ENCODE results near the gene OPRL1.
A peak's percentile ranks its signal among the peaks of the same experiment; 100 is the strongest.
"Not testable (repeated sequence)": the region's sequence is repeated elsewhere in the genome, so short reads cannot be mapped to it uniquely, and the experiment has no call there.

The OPRL1 gene

DNA sequence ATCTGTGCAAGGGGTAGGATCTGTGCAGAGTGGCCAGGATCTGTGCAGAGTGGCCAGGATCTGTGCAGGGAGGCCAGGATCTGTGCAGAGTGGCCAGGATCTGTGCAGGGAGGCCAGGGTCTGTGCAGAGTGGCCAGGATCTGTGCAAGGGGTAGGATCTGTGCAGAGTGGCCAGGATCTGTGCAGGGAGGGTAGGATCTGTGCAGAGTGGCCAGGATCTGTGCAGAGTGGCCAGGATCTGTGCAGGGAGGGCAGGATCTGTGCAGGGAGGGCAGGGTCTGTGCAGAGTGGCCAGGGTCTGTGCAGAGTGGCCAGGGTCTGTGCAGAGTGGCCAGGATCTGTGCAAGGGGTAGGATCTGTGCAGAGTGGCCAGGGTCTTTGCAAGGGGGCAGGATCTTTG, 8.7 kb downstream of the OPRL1 start:
- not testable (repeated sequence) for DNase-seq

DNA sequence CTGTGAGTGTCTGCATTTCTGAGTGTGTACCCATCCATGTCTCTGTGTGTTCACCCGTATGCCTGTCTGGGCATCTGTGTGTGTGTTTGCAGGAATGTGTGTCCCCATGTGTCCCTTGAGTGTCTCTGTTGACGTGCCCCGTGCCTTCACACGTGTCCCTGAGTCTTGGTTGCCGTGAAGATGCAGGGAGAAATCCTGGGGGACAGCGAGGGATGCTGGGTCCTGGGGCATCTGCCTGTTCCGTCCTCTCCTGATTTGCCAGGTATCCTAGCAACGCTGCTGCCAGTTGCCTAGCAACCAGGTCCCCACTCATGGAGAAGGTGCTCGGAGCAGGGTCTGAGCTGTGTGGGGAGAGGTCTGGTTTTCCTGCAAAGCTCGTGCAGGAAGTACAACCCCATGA, 10.3 kb downstream of the OPRL1 start:
- DNase-seq, result peak; percentile 61

DNA sequence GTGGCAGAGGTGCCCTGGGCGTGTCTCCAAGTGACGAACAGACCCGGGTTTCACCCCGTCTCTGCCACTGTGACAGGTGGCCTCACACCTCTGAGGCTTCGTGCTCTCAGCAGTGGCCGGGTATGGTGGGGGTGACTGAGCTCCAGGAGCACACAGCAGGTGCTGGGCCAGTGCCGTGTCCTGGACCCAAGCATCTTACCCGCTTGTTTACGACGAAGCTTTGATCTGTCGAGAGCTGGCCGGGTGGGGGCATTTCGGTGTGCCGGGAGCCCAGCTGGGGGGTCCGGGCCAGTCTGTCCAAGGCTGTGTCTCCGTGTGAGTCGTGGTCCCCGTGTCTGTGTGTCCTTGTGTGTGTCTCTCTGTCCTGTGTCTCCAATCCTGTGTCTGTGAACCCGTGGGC, 11.5 kb downstream of the OPRL1 start:
- no peak for DNase-seq

DNA sequence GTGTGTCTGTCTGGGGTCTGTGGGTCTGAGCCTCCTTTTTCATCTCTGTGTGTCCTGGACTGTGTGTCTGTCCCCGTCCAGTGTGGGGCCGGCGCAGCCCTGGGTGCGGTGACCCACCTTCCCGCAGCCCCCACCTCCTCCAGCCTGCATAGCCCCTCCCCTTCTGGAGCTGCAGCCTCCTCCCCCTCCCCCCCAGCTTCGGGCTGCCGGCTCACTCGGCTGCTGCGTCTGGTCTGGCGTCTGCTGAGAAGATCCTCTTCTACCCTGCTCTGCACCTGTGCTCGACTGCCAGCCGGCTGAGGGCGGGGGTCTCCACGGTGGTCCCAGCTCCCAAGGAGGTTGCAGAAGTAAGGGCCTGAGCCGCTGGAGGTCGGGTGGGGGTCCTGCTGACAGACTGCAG, 11.9 kb downstream of the OPRL1 start:
- peak; percentile 83 for DNase-seq

DNA sequence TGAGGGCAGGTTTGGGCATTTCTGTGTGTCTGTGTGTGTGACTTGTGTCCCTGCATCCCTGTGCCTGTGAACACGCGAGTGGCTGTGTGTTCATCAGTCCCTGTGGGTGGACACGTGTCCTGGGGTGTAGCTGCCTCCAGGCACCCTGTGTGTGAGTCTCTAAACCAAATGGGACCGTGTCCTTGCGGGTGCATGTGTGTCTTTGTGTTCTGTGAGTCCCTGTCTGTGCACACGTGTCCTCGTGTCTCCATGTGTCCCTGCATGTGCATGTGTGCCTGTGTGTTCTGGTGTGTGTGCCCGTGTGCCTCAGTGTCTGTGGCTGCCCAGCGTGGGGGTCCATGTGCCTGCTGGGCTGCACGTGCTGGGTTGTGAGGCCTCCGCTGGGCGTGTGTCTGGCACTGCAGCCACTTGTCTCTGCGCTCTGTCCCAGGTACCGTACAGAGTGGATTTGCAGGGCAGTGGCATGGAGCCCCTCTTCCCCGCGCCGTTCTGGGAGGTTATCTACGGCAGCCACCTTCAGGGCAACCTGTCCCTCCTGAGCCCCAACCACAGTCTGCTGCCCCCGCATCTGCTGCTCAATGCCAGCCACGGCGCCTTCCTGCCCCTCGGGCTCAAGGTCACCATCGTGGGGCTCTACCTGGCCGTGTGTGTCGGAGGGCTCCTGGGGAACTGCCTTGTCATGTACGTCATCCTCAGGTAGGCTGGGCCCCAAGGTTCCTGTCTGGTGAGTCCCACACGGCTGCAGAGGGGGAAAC, 12.6 kb downstream of the OPRL1 start:
- peak; percentile 60 for DNase-seq

DNA sequence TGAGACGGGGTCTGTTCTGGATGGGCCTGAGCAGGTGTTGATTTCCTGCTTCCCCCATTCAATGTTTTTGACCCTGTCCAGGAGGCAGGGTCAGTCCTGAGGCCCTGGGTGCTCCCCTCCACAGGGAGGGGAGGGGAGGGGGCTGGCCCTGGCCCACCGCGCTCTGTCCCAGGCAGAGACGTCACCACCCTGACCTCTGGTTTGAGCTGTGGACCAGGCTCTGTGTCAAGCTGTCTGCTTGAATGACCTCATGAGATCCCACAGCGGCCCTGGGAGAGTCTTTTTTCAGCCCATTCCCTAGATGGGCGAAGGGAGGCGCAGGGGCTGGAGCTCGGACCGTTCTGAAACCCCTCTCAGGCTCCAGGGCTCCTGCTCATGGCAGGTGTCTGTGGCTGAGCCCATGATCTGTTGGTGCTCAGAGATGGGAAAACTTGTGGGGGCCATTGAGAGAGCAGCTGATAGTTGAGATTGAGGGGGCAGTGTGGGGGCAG, 13.2 kb downstream of the OPRL1 start:
- DNase-seq, result peak; percentile 59

DNA sequence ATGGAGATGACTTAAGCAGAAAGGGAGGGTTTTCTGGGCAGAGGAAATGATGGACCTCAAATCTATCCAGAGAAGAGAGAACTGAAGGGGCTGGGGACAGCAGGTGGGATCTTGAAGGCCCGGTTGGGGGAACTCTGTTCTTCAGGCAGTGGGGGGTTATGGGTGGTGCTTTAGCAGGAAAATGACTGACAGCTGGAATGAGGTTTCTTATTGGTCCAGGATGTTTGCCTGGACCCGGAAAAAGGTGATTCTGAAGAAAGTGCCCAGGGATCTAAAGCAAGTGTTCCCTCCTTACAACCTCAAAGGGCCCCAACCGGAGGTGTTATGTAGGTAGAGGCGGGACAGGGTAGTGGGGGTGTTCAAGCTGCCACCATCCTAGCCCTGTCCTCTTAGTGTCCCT, 15.6 kb downstream of the OPRL1 start:
- no peak for DNase-seq

DNA sequence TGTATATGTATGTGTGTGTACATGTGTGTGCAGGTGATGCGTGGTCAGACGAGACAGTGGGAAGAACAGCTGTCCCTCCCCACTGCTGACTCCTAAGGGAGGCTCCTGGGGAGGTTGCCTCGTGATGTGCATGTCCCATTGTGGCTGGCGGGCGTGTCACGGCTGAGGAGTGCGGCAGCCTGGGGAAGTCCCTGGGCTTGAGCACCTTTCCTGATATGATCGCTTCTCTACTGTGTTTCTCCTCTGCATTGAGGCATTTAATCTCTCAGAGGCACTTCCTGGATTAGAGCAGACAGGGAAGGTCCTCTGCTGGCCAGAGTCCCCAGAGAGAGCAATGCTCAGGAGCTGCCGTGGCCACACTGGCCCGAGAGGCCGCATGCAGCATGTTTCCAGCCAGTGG, 16.0 kb downstream of the OPRL1 start:
- no peak for DNase-seq

DNA sequence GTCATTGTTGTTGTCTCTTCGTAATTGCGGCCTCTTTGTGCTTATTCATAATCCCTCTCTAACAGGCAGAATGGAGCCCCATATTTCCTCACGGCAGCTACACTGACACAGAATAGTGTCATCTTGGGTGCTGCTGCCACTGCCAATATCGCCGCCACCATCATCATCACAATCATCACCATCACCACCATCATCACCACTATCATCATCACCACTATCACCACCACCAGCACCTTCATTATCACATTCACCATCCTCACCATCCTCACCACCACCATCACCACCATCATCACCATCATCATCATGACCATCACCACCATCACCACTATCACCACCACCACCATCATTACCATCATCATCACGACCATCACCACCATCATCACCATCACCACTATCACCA, 16.7 kb downstream of the OPRL1 start:
- no peak for DNase-seq

DNA sequence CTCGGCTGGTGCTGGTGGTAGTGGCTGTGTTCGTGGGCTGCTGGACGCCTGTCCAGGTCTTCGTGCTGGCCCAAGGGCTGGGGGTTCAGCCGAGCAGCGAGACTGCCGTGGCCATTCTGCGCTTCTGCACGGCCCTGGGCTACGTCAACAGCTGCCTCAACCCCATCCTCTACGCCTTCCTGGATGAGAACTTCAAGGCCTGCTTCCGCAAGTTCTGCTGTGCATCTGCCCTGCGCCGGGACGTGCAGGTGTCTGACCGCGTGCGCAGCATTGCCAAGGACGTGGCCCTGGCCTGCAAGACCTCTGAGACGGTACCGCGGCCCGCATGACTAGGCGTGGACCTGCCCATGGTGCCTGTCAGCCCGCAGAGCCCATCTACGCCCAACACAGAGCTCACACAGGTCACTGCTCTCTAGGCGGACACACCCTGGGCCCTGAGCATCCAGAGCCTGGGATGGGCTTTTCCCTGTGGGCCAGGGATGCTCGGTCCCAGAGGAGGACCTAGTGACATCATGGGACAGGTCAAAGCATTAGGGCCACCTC, 18.7 kb downstream of the OPRL1 start:
- no peak for DNase-seq

DNA sequence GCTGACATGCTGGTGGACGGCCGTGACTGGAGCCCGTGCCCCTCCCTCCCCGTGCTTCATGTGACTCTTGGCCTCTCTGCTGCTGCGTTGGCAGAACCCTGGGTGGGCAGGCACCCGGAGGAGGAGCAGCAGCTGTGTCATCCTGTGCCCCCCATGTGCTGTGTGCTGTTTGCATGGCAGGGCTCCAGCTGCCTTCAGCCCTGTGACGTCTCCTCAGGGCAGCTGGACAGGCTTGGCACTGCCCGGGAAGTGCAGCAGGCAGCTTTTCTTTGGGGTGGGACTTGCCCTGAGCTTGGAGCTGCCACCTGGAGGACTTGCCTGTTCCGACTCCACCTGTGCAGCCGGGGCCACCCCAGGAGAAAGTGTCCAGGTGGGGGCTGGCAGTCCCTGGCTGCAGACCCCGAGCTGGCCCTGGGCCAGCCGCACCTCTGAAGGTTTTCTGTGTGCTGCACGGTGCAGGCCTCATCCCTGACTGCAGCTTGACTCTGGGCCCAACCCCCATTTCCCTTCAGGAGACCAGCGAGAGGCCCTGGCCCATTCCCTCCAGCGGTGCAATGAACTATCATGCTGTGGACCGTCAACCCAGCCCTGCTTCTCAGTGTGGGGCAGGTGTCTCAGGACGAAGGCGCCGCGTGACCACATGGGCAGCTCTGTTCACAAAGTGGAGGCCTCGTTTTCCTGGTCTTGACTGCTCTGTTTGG, 19.4 kb downstream of the OPRL1 start:
- DNase-seq, result no peak

DNA sequence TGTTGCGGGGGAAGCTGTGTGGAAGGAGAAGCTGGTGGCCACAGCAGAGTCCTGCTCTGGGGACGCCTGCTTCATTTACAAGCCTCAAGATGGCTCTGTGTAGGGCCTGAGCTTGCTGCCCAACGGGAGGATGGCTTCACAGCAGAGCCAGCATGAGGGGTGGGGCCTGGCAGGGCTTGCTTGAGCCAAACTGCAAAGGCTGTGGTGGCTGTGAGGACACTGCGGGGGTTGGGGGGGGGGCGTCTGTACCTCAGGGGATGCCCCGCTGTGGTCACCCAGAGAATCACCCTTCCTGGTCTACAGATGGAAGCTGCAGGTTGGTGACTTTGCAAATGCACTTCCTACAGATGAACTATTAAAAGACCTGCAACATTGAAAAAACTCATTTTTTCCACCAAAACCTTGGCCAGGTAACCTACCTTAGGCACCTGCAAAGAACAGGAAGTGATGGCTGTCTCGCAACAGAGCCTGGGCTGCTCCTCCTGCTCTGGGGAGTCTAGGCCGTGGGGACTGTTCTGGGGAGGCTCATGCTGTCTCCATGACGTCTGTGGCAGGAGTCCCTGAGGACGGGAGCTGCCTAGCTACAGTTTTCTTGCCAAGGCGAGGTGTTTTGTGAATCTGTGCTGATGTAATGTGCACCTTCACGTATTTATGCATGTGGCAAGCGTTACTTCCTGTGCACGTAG, 20.1 kb downstream of the OPRL1 start:
- no peak for DNase-seq

DNA sequence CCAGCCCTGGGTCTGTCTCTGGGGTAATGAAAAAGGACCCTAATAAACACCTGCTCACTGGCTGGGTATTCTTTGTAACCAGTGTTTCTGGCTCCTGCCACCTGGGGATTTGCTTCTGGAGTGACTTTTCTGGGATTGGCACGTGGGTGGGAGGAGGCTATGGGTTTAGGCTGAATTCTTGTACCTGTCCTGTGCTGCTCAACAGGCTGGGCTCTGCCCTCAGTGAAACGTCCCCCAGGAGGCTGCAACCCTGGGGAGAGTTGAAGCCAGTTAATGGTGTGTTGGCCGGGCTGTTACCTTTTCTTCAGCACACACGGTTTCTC, 20.6 kb downstream of the OPRL1 start:
- DNase-seq, result no peak

DNA sequence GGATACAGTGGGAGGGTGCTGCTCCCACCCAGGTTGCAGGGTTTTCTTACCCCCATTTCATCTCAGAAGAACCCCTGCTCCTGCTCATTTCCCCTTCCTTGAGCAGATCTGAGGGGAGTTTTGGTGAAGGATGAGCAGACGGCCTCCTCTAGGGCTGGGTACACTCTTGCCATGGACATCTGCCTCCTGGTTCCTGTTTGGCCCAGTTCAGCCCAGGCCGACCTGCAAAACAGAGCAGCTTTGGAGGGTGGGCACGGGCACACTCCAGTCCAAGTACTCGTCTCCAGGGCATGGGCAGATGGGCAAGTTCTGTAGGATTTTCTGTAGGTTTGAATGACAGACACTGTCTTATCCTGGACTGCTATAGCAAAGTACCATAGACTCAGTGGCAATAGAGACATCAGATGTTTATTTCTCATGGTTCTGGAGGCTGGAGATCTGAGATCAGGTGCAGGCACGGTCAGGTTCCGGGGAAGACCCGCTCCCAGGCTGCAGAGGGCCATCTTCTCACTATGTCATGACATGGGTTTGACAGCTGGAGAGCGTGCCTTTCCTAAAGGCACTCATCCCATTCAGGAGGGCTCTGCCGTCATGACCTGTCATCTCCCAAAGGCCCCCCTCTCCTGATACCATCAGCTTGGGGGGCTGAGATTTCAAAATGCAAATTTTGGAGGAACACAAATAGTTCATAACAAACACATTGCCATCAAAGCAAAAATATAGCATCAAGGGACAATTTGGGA, 21.2 kb downstream of the OPRL1 start:
- no peak for DNase-seq

DNA sequence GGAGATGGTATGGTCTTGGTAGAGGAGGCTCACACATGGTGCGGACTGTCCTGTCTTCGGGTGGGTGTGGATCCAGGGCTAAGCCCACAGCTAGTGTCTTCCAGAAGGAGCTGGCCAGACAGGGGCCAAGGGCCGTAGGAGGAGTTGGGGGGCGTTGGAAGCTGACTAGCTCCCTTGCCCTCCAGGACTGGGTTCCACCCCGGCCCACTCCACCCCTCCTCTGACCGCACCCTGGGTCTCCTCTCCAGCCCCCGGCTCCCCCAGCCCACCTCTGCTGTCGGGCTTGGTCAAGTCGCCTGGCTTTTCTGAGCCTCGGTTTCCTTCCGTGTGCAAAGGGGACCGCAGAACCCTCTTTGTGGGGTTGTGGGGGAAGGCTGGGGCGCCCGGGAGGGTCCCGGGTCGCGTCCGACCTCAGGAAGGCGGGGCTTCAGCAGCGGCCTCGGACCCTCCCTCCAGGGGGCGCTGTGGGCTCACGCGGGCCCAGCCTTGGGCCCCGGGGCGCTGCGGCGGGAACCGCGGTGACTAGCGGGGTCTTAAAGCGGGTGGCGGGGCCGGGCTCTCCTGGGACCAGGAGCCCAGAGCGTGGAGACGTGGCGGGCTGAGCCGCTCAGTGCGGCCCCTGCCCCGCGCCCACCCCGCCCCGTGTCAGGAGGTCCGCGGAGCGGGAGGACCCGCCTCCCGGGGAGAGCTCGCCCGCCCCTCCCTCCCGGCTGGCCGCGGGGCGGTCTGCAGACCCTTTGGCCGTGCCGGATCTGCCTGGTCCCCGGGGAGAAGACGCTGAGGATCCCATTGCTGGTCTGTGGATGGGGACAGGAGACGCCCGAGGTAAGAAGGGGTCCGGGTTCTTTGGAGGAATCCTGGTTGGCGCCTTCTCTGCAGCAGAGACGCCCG, 22.1 kb downstream of the OPRL1 start:
- DNase-seq, result peak; percentile 84

DNA sequence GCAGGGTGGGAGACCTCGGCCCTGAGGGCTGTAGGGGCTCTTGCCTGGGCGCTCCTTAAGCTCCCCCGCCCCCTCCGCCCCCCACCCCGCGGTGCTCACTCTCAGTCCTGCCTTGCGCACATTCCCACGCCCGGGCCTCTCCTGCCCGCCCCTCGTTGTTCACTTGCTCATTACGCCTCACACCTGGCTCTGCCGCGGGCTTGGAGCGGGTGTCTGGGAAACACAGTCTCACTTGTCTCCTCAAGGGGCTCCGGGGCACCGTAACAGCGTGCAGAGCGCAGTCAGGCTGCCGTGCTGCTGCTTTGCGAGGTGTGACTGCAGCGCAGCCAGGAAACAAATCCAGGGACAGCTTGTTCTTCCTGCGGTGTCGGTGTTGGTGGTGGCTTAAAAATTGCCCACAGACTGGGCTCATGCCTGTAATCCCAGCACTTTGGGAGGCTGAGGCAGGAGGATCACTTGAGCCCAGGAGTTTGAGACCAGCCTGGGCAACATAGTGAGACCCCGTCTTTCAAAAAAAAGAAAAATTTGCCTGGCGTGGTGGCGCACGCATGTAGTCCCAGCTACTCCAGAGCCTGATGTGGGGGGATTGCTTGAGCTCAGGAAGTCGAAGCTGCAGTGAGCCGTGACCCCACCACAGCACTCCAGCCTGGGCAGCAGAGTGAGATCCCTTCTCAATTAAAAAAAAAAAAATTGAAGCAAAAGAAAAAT, 22.9 kb downstream of the OPRL1 start:
- DNase-seq, result peak; percentile 79

DNA sequence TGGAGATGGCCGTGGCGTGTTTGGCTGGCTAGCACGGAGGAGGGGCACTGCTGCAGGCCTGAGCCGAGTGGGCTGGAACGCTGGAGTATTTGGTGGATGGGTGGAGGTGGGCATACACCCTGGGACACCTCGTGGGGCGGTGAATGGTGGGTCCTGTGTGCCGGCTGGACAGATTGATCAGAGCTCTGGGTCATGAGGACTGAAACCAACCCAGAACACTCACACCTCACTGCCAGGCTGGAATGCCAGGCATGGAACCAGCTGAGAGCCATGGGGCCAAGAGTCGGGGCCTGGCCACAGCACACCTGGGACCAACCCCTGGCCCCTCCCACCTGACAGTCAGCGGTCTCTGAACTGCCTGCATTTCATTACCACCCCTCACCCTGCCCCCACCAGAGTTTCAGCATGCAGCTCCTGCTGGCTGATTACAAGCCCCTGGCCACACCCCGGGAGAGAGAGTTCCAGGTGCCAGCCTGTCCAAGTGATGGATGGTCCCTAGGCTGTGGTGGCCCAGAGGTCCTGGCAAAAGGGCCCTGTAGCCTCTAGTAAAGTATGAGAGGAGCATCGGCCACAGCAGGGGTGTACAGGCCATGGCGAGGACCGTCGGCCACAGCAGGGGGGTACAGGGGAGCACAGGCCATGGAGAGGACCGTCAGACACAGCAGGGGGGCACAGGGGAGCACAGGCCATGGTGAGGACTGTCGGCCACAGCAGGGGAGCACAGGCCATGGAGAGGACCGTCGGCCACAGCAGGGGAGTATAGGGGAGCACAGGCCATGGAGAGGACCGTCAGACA, 24.2 kb downstream of the OPRL1 start:
- DNase-seq, result no peak

DNA sequence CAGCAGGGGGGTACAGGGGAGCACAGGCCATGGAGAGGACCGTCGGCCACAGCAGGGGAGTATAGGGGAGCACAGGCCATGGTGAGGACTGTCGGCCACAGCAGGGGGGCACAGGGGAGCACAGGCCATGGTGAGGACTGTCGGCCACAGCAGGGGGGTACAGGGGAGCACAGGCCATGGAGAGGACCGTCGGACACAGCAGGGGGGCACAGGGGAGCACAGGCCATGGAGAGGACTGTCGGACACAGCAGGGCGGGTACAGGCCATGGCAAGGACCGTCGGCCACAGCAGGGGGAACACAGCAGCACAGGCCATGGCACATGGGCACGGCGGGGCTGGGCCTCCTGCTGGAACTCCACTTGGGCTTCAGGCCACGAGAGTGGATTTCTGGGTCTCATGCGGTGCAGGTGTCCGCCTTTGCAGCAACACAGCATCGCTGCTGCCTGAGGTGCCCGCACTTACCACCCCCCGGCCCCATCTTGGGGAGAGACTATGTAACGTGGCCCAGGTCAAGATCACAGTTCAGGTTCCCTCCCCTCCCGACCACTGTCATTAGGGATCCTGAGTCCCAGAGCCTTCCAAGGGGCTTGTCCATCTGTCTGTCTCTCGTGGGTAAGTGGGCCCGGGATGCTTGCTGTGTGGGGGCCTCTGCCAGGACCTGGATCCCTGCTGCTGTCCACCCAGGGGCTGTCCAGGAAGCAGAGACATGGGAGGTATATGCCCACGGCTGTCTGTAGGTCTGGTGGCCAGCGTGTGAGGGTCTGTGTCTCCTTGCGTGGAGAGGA, 25.0 kb downstream of the OPRL1 start:
- no peak for DNase-seq

DNA sequence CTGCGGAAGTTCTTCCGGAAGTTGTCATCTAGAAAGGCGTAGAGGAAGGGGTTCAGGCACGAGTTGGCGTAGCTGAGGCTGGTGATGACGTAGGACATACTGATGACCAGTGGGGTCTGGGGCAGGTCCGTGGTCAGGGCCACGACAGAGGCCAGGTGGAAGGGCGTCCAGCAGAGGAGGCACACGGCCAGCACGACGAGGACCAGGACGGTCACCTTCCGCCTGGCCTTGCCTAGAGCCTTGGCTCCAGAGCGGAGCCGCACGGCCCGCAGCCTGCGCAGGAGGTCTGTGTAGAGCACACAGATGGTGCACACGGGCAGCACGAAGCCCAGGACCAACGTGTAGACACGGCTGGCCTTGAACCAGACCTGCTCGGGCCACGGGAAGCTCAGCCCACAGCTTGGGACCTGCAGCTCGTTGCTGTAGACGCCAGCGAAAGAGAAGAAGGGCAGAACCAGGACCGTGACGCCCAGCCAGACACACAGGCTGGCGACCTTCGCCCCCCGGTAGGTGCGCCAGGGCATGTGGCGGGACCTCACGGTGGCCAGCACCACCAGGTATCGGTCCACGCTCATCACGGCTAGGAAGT, 26.1 kb downstream of the OPRL1 start:
- no peak for DNase-seq

All from NCI-H82 (cell line).